Measurements from ENCODE around the gene B4GALNT1.

The B4GALNT1 gene

GRCh38 chr12:57615637-57616036, 17.4 kb downstream of the B4GALNT1 start:
- DNase-seq (ENCODE audit: low read depth): no peak
- TF ChIP-seq CTCF (conservative IDR thresholded peaks at IDR 0.05; ENCODE audit: low read depth, low read length): no peak
- no peak overlapping the region for H3K4me3 ChIP-seq (ENCODE audit: low read length)

GRCh38 chr12:57614948-57615500, 18.0 kb downstream of the B4GALNT1 start:
- no peak for TF ChIP-seq CTCF (conservative IDR thresholded peaks at IDR 0.05; ENCODE audit: low read depth, low read length)
- H3K4me3 ChIP-seq (ENCODE audit: low read length): no peak overlapping the region
- DNase-seq (ENCODE audit: low read depth): no peak

- no peak for TF ChIP-seq CTCF (conservative IDR thresholded peaks at IDR 0.05; ENCODE audit: low read depth, low read length)
- H3K4me3 ChIP-seq (ENCODE audit: low read length): no peak overlapping the region
- DNase-seq (ENCODE audit: low read depth): no peak
Measured at GRCh38 chr12:57614178-57614947, 18.6 kb downstream of the B4GALNT1 start.

DNA sequence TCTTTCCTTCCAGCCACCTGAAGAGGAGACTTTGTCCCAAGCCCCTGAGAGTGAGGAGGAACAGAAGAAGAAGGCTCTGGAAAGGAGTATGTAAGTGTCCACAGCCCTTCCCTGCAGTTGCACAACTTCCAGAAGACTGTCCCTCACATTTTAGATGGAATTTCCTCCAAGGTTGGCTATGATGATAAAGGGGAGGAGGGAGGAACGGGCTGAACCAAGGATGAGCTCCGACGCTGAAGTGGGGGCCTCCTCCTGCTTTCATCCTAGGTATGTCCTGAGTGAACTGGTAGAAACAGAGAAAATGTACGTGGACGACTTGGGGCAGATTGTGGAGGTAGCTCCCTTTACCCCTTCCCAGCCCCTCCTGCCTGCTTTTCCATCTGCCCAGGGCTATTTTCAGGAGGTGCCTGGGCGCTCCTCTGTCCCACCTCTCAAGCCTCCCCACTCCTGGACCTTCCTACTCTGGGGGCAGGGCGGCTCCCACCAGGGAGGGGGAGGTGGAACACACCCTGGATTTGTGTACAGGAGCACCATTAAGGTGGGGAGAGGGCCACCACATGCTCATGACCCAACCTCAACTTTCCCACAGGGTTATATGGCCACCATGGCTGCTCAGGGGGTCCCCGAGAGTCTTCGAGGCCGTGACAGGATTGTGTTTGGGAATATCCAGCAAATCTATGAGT, 19.4 kb downstream of the B4GALNT1 start:
- no peak for DNase-seq (ENCODE audit: low read depth)
- no peak overlapping the region for H3K4me3 ChIP-seq (ENCODE audit: low read length)
- TF ChIP-seq CTCF (conservative IDR thresholded peaks at IDR 0.05; ENCODE audit: low read depth, low read length): no peak

GRCh38 chr12:57612711-57613426, 20.1 kb downstream of the B4GALNT1 start:
- TF ChIP-seq CTCF (conservative IDR thresholded peaks at IDR 0.05; ENCODE audit: low read depth, low read length): no peak
- H3K4me3 ChIP-seq (ENCODE audit: low read length): no peak overlapping the region

DNA sequence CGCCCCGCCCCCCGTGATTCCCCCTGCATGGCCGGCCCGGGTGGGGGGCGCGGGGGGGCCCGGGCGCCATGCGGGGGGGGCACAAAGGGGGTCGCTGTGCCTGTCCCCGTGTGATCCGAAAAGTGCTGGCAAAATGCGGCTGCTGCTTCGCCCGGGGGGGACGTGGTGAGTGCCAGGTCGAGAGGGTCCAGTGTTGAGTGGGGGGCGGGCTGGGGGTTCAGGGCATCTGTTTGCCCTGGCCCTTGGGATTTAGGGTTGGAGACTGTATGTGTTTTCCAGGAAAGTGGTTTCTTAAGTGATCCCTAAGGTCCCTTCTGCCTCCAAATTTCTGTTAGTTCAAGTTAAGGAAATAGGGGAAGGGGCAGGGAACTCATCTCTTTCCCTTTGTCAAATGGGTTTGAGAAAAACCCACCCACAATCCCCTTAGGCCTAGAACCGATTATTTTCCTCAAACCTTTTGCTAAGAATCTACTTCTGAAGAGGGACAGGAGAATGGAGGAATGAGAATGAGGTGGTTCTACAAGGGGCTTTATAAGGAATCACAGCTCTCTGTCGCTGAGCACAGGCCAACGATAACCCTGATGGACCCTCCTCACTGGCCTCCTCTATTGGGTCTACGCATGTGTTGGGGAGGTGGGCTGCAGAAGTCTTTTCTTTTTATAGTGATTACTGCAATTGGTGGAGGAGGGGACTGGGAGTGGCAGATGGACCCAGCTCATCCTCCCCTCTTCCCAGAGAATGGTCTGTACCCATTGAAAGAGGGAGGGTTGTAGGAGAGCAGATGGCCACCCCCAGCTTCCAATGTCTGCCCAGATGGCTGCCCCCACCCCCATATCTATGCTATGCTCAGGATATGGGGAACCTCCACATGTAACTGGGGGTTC, 20.9 kb downstream of the B4GALNT1 start:
- peak overlapping the region; percentile 34 for H3K4me3 ChIP-seq (ENCODE audit: low read length)
- no peak for DNase-seq (ENCODE audit: low read depth)
- TF ChIP-seq CTCF (conservative IDR thresholded peaks at IDR 0.05; ENCODE audit: low read depth, low read length): no peak

More at GRCh38 chr12:57612711-57613426, 20.1 kb downstream of the B4GALNT1 start:
- no peak for DNase-seq (ENCODE audit: low read depth)

Measured in retinal pigment epithelial cell (primary cell).